Astrocyte of the hippocampus (primary cell): ENCODE results near the gene LOXL1.
"Not testable (repeated sequence)": the region's sequence is repeated elsewhere in the genome, so short reads cannot be mapped to it uniquely, and the experiment has no call there.

Source experiments
- DNase-seq: peaks from one replicate; pipeline ENCODE4 v3.0.0; 2011; ENCODE audit warnings: low read depth, low spot score

Gene LOXL1

GRCh38 chr15:73938516-73938915, 12.3 kb downstream of the LOXL1 start:
- DNase-seq: not testable (repeated sequence)

DNA sequence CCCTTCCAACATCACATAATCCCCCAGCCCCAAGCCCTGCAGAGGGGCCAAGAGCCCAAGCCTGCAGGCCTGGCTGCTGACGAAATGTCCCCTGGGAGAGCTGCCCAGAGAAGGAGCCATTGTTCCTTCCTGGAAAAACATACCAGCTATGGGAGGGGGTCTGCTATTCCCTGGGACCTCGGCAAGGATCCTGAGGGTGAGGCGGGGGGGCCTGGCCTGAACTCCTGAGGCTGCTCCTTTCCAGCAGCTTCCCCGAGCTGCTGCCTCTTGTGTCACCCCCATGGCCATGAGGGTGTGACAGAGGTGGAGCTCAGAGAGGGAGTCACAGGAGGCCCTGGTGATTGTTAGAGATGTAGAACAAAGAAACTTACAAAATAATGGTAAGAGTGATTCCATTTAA, 12.9 kb downstream of the LOXL1 start:
- no peak for DNase-seq

- no peak for DNase-seq
Observed at GRCh38 chr15:73940061-73940981, 14.1 kb downstream of the LOXL1 start.

DNA sequence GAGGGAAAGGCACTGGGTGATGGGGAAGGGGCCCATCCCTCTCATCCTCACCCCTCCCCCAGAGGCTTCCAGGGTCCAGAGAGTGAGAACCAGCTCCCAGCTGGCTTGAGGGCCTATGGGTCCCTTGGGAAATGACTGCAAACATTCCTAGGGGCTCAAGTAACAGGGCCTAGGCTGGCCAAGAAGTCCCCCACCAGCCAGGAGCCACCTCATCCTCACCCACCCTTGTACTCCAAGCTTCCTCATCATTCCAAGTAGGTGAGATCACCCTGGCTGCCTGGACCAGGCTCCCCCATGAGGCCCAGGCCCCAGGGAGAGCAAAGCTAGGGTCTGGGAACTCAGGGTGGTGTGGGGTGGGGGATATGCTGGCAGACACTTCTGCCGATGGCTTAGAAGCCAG, 14.8 kb downstream of the LOXL1 start:
- DNase-seq: peak; percentile 93

- DNase-seq: no peak
Observed at GRCh38 chr15:73941449-73941848, 15.2 kb downstream of the LOXL1 start.

GRCh38 chr15:73941871-73942635, 15.8 kb downstream of the LOXL1 start:
- no peak for DNase-seq

GRCh38 chr15:73942751-73943270, 16.5 kb downstream of the LOXL1 start:
- no peak for DNase-seq

GRCh38 chr15:73944161-73945129, 18.2 kb downstream of the LOXL1 start:
- peak; percentile 68 for DNase-seq

DNA sequence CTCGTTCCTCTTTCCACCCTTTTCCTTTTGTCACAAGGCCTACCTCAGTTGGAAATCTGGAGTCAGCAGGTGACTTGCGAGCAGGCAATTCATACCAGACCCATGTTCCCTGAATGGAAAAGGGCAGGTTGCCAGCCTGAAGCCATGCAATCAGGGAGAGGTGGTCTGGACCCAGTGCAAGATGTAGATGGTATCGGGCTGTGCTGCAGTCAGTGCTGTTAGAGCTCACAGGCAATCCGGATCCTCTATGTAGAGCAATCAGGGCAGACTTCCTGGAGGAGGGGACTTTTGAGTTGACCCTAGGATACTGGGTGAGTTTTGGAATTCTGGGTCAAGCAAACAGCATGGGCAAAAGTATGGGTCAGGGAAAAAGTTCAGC, 18.9 kb downstream of the LOXL1 start:
- DNase-seq: no peak

DNA sequence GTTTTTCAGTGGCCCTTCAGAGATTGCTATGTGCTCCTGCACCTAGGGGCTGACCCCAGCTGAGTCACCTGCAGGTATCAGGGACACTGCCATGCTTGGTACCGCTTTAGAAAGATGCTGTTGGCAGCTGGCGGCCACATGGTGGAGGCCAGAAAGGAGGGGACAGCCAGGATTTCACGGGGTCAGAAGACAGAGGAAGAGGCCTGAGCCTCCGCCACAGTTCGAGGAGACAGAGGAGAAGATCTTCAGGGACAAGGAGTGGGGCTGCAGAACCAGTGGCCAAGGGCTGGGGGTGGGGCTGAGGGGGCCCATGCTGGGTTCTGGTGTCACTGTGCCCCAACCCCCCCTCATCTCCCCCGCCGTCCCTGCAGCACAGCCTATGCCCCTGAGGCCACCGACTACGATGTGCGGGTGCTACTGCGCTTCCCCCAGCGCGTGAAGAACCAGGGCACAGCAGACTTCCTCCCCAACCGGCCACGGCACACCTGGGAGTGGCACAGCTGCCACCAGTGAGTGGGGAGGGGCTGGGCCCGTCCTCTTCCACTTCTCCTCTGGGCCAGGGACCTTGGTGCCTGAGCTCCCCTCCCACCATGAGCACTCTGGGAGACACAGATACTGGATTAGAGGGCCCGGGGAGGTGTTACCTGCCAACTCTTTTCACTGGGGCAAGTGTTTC, 19.9 kb downstream of the LOXL1 start:
- DNase-seq: no peak

DNA sequence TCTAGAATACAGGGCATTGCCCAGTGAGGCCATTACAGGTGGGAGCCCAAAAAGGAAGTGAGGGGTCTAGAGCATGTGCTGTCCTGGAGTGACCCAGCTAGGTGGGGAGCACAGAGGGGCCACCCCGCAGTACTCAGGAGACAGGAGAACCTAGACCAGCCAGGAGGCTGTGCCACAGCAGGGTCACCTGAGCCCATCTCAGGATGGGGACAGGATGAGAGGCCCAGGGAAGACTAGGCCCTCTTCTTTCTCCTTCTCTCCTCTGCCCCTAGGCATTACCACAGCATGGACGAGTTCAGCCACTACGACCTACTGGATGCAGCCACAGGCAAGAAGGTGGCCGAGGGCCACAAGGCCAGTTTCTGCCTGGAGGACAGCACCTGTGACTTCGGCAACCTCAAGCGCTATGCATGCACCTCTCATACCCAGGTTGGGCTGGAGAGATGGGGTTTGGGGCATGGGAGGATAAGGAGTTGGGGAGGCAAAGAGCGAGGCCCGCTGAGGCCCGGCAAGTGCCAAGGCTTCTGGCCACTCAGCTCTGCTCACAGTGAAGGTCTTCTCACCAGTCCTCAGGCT, 20.6 kb downstream of the LOXL1 start:
- DNase-seq: no peak

GRCh38 chr15:73947651-73948050, 21.4 kb downstream of the LOXL1 start:
- DNase-seq: no peak

GRCh38 chr15:73948396-73948795, 22.1 kb downstream of the LOXL1 start:
- no peak for DNase-seq

DNA sequence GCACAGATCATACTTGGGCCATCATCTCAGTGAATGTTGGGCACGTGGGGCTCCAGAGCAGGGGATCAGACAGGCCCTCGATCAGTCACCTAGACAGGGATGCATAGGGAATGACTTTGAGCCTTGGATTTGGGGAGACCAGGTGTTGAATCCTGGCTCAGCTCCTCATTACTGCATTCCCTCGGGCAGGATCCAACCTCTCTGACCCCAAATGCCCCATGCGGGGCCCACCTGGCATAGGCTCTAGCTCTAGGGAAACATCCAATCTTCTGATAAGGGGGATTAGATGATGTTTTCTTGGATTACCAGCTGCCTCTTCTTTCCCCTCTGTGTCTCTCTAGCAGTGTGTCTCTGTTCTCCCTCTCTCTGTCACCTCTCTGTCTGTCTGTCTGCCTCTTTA, 22.7 kb downstream of the LOXL1 start:
- DNase-seq: no peak

GRCh38 chr15:73949496-73949895, 23.2 kb downstream of the LOXL1 start:
- no peak for DNase-seq

DNA sequence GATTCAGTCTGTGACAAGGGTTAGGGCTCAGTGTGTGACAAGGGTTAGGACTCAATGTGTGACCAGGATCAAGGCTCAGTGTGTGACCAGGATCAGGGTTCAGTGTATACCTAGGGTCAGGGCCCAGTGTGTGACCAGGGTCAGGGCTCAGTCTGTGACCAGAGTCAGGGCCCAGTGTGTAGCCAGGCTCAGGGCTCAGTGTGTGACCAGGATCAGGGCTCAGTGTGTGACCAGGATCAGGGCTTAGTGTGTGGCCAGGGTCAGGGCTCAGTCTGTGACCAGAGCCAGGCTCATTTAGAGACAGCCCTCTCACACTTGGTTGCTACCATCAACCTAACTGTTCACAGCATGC, 24.2 kb downstream of the LOXL1 start:
- no peak for DNase-seq

DNA sequence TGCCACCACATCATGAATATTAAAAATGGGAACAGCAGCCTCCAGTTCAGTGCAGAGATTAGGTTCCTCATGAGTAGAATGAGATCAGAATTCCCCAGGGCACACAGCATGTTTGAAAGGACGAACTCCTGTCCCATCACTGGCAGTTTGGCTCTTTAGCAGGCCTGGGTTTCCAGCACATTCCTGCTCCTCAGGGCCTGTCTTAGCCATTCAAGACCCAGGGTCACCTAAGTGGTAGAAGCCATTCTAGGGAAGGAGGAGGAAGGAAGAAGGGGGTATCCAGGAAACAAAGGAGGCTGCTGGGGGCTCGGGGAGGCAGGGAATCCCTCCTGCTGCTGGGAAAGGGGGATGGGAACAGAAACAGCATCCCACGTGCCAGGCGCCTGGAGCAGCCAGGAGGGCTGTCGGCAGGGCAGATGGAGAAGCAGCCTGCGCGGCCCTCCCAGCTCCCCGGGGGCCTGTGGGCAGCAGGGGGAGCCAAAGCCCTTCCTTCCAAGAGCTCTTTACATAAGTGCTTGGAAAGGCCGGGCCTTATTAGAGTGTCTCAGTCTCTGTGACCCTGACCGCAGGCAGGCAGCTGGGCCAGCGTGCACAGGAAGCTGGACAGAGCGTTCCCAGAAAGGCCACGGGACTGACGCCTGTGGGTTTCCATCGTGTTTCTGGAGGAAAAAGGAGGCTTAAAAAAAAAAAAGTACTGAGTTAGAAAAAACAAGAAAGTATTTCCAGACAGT, 24.7 kb downstream of the LOXL1 start:
- DNase-seq: peak; percentile 98

DNA sequence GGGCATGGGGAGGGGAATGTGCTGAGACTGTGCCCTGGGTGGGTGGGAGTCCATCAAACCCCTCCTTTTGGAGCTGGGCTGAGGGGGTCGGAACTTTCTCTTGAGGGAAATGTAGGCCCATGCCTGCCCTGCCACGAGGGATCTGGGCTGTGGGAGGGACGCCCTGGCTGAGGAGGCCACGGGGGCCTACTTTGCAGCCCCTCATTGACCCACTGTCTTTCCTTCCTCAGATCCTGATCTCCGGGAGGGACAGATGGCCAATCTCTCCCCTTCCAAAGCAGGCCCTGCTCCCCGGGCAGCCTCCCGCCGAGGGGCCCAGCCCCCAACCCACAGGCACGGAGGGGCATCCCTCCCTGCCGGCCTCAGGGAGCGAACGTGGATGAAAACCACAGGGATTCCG, 25.3 kb downstream of the LOXL1 start:
- DNase-seq: no peak

DNA sequence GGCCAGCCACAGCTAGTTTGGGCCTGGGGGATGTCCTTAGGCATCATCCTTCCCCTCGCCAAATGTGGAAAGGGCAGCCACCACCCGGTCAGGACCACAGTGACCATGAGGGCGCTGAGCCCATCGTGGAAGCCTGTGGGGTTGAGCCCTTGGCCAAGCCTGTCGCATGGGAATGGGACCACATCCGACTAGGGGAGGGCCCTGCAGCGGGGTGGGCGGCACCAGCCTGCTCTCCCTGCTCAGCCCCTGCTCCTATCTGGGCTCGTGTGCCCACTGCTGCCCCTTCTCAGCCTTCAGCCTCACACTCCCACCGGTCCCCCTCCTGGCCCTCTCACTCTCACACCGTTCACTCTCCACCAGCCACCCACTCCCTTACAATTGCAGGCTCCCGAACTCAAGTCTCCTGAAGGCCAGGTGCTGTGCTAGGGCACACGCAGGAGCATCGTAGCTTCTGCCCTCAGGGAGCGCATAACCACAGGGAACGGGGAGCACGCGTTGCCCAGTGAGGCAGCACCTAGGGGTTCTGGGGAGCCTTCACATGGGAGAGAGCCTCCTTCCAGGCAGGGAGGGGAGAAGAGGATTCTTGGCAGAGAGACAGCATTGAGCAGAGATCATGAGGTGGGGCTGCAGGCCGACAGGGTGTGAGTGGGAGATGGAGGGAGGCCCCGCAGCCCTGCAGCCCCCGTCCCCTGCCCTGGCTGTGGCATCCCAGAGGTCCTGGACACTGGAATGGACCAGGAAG, 26.1 kb downstream of the LOXL1 start:
- DNase-seq: no peak
